Gastrocnemius medialis (tissue), 4 donors: Measurements from ENCODE around the gene RSPO3.

Experiments
- CTCF ChIP-seq, 5 experiments: fragments of 450-650 bp in 3 of 5; fragments of 200-600 bp in 2 of 5; sonication (generic) in 2 of 5; IDR thresholded peaks in 4 of 5; conservative IDR thresholded peaks in 1 of 5; 1 replicate in 4 of 5; 2 replicates in 1 of 5; pipeline ENCODE4 v1.5.1; 2016 to 2019; ENCODE audit warnings: antibody characterized with exemption in 5 of 5, mild to moderate bottlenecking in 3 of 5, moderate library complexity in 3 of 5
- POLR2A ChIP-seq, 2 donors: fragments of 450-650 bp; IDR thresholded peaks; one replicate each; pipeline ENCODE4 v1.6.1; 2017; ENCODE audit warnings: antibody characterized with exemption in 2 of 2, mild to moderate bottlenecking in 2 of 2, moderate library complexity in 2 of 2

- TF ChIP-seq CTCF (IDR thresholded peaks at IDR 0.05 in 4 of 5, conservative IDR thresholded peaks at IDR 0.05 in 1 of 5) (no peak), POLR2A (IDR thresholded peaks at IDR 0.05) (no peak)
Measured at GRCh38 chr6:127073222-127073621, 45.2 kb upstream of the RSPO3 start.
